K562 (cell line): Measurements from ENCODE around the gene ELMO1.

ENCODE experiments used
- BCL6 ChIP-seq: fragments of 250-450 bp; sonication (Bioruptor Pico); IDR thresholded peaks from 2 replicates; pipeline ENCODE4 v1.4.0; 2020
- KLF1 ChIP-seq: fragments of 450-650 bp; IDR thresholded peaks from 2 replicates; pipeline ENCODE4 v1.6.1; 2016; ENCODE audit warnings: missing genetic modification characterization, missing compliant biosample characterization
- POLR2AphosphoS2 ChIP-seq: IDR thresholded peaks from 2 replicates; pipeline ENCODE4 v1.6.1; 2012; ENCODE audit warnings: low read length, improper control_type of control experiment
- POLR2AphosphoS5 ChIP-seq: IDR thresholded peaks from 2 replicates; pipeline ENCODE4 v1.6.1; 2011; ENCODE audit warnings: mild to moderate bottlenecking, low read depth, low read length, moderate library complexity; ENCODE audit not compliant: control insufficient read depth, insufficient read depth
- THRAP3 ChIP-seq: fragments of 450-650 bp; IDR thresholded peaks from 2 replicates; pipeline ENCODE4 v1.6.1; 2016; ENCODE audit warnings: mild to moderate bottlenecking, inconsistent platforms, borderline replicate concordance
- TF ChIP-seq, protein P1 (sequence below), 2 experiments: fragments of 450-650 bp; formaldehyde crosslinking in 1 of 2; IDR thresholded peaks; 2 replicates each; pipeline versions ENCODE4 v1.4.0 to v1.6.1; 2014 to 2020; ENCODE audit warnings: mild to moderate bottlenecking in 2 of 2, borderline replicate concordance in 1 of 2, low read depth in 1 of 2
- TF ChIP-seq, protein P2 (sequence below): sonication (generic); formaldehyde crosslinking; IDR thresholded peaks from 2 replicates; pipeline ENCODE4 v1.9.0; 2022; ENCODE audit warnings: mild to moderate bottlenecking, missing genetic modification reagents

DNA sequence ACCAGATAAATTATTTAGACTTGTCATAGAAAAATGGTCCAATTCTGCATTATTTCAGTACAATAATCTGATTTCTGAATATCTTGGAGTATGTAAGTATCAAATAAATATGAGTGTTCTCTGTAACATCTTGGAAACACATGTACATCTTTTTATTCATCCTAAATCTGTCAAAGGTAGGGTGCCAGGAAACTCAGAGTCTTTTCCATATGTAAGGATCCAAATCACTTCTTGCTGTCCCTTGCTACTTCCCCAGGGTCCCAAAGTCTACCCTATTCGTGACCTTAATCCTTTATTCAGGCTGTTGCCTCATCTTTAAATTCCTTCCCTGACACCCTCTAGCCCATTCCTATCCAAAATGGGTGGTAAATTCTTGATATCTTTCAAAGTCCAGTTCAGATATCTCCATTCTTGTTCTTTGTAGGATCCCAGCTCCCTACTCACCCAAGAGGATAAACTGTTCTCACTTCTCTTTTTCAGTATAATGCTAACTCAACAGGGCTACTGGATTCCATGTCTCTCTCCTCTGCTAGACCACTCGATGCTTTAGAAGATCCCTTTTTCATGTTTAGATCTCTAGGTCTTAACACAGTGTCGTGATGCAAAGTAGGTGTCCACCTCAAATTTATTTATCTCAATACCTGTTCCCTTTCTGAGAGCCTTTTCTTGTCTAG lies 493.1 kb downstream of the ELMO1 start:
- TF ChIP-seq THRAP3 (no peak), POLR2AphosphoS2 (no peak), BCL6 (CRISPR knock-in tag) (no peak), POLR2AphosphoS5 (no peak), KLF1 (tag) (no peak)
- TF ChIP-seq, protein P1, sequence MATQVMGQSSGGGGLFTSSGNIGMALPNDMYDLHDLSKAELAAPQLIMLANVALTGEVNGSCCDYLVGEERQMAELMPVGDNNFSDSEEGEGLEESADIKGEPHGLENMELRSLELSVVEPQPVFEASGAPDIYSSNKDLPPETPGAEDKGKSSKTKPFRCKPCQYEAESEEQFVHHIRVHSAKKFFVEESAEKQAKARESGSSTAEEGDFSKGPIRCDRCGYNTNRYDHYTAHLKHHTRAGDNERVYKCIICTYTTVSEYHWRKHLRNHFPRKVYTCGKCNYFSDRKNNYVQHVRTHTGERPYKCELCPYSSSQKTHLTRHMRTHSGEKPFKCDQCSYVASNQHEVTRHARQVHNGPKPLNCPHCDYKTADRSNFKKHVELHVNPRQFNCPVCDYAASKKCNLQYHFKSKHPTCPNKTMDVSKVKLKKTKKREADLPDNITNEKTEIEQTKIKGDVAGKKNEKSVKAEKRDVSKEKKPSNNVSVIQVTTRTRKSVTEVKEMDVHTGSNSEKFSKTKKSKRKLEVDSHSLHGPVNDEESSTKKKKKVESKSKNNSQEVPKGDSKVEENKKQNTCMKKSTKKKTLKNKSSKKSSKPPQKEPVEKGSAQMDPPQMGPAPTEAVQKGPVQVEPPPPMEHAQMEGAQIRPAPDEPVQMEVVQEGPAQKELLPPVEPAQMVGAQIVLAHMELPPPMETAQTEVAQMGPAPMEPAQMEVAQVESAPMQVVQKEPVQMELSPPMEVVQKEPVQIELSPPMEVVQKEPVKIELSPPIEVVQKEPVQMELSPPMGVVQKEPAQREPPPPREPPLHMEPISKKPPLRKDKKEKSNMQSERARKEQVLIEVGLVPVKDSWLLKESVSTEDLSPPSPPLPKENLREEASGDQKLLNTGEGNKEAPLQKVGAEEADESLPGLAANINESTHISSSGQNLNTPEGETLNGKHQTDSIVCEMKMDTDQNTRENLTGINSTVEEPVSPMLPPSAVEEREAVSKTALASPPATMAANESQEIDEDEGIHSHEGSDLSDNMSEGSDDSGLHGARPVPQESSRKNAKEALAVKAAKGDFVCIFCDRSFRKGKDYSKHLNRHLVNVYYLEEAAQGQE (IDR thresholded peaks at IDR 0.05; ENCODE audit: borderline replicate concordance): no peak
- TF ChIP-seq, protein P1 (CRISPR knock-in tag; IDR thresholded peaks at IDR 0.05; ENCODE audit: low read depth): no peak
- TF ChIP-seq, protein P2, sequence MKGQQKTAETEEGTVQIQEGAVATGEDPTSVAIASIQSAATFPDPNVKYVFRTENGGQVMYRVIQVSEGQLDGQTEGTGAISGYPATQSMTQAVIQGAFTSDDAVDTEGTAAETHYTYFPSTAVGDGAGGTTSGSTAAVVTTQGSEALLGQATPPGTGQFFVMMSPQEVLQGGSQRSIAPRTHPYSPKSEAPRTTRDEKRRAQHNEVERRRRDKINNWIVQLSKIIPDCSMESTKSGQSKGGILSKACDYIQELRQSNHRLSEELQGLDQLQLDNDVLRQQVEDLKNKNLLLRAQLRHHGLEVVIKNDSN: no peak
